GM19043 (cell line): Measurements from ENCODE around the gene TENM4.

Experiments used
- ATAC-seq: cut with Tn5 transposase; IDR thresholded peaks from one replicate; pipeline ENCODE4 v1.9.1; 2021; ENCODE audit warnings: low read depth; ENCODE audit not compliant: unreplicated experiment

Gene TENM4

GRCh38 chr11:78957476-78958245 lies 483.2 kb downstream of the TENM4 start:
- no peak for ATAC-seq

- ATAC-seq, result no peak
Observed at GRCh38 chr11:78954696-78955095, 486.1 kb downstream of the TENM4 start.

- ATAC-seq, result no peak
Observed at GRCh38 chr11:78954261-78954660, 486.6 kb downstream of the TENM4 start.

GRCh38 chr11:78952890-78953289 lies 487.9 kb downstream of the TENM4 start:
- no peak for ATAC-seq

GRCh38 chr11:78952175-78952574 lies 488.7 kb downstream of the TENM4 start:
- ATAC-seq, result no peak

GRCh38 chr11:78949976-78950690 lies 490.7 kb downstream of the TENM4 start:
- no peak for ATAC-seq

GRCh38 chr11:78946945-78947902 lies 493.6 kb downstream of the TENM4 start:
- no peak for ATAC-seq

GRCh38 chr11:78943841-78944240 lies 497.0 kb downstream of the TENM4 start:
- no peak for ATAC-seq

- no peak for ATAC-seq
Observed at GRCh38 chr11:78943154-78943553, 497.7 kb downstream of the TENM4 start.

GRCh38 chr11:78941226-78941851 lies 499.5 kb downstream of the TENM4 start:
- no peak for ATAC-seq

GRCh38 chr11:78940500-78941225 lies 500.2 kb downstream of the TENM4 start:
- no peak for ATAC-seq

GRCh38 chr11:78938971-78939370 lies 501.9 kb downstream of the TENM4 start:
- no peak for ATAC-seq

- no peak for ATAC-seq
Observed at GRCh38 chr11:78938036-78938435, 502.8 kb downstream of the TENM4 start.

GRCh38 chr11:78935398-78936068 lies 505.3 kb downstream of the TENM4 start:
- no peak for ATAC-seq

GRCh38 chr11:78933350-78933749 lies 507.5 kb downstream of the TENM4 start:
- no peak for ATAC-seq

- no peak for ATAC-seq
Observed at GRCh38 chr11:78932757-78933156, 508.1 kb downstream of the TENM4 start.

GRCh38 chr11:78931891-78932290 lies 508.9 kb downstream of the TENM4 start:
- ATAC-seq, result no peak

GRCh38 chr11:78930810-78931523 lies 509.9 kb downstream of the TENM4 start:
- ATAC-seq, result no peak

- no peak for ATAC-seq
Observed at GRCh38 chr11:78929906-78930220, 511.0 kb downstream of the TENM4 start.
